GM18858 (cell line): ENCODE results near the gene MICAL2.

Experiments
- ATAC-seq: cut with Tn5 transposase; IDR thresholded peaks from one replicate; pipeline ENCODE4 v1.9.1; 2021; ENCODE audit not compliant: unreplicated experiment

The MICAL2 gene

DNA sequence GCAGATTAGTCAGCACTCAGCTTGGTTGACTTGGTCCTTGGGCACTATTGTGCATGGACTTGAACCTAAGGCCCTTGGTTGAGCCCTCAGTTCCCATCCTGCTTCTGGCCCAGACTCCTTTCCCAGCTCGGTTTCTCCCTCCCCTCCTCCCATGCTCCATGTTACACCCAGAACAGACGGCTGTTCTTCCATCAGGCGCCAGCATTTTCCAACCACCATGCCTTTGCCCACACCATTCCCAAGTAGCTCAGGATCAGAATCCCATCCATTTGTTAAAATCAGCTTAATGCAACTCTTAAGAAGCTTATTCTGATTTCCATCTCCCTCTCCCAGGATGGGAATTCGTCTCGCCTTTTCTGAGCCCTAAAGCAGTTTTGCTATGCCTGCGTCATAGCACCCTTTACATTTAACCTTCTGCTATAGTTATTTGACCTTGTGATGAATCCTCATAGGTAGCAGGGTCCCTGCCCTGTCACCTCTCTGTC, 110.7 kb downstream of the MICAL2 start:
- no peak for ATAC-seq

DNA sequence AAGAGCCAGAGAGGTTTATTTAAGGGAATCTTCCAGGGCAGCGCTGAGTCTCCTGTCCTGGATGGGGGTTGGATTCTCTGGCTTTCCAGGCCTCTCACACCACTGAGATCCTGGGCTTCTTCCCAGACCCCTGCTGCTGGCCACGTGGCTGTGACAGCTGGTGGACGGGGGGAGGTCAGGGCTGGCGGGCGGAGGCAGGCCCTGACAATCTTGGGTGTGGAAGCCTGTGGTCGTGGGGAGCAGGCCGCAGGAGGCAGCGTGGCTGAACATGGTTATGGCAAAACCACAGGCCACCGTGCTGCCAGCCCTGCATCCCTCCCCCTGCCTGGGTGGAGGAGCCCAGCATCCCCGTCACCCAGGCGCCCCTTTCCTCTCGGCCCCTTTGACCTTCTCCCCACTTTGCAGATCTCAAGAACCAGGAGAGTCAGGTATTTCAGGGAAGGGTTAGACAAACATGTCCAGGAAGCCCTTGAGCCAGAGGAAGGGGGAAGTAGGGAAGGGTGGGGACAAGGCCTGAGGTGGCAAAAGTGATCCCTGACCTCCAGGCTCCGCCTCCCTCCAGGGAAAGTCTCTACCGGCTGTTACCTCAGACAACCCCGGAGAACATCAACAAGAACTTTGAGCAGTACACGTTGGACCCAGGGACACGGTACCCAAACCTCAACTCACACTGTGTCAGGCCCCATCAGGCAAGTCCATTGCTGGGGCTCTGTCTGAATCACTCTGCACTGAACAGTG, 111.8 kb downstream of the MICAL2 start:
- no peak for ATAC-seq

DNA sequence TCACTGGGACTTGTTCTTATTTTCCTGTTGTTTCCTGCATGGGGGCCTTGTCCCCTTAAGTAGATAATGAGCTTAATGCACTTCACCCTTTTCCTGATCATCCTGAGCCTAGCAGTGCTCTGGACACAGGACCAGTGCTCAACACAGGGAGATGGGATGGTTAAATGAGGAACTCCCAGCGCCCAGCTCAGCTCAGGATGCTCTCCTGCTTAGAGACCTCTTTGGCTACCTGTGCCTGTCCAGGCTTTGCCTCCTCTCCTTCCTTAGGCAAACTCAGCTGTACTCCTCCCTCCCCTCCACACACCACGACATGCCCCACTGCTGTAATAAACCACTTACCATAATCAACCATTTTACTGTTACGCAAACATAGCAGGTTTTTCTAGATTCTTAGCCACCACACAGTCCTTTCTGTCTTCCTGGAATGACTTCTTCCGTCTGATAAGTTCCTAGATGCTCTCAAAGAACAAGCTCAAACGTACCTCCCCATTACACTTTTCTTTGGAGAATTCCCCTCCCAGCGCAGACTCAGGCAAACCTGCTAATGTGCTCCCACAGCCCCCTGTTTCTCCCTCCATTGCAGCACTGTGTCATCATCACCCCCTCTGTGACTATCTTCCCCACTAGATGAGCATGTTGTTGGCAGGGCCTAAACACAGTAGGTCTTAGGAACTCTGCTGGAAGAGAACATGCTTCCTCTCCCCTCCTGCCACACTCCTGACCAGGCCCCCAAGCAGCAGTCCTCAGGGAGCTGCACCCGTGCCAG, 113.6 kb downstream of the MICAL2 start:
- peak; percentile 14 for ATAC-seq

DNA sequence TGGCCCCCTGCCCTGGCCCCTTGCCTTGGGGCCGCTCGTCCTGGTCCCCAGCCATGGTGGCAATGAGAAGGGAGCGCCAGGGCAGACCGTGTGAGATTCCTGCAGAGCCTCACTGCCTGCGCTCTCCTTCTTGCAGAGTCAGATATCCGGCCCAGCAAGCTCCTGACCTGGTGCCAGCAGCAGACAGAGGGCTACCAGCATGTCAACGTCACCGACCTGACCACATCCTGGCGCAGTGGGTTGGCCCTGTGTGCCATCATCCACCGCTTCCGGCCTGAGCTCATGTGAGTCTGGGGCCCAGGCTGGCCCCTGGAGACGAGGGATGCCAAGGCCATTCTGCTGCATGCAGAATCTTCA, 114.1 kb downstream of the MICAL2 start:
- ATAC-seq, result peak; percentile 97

DNA sequence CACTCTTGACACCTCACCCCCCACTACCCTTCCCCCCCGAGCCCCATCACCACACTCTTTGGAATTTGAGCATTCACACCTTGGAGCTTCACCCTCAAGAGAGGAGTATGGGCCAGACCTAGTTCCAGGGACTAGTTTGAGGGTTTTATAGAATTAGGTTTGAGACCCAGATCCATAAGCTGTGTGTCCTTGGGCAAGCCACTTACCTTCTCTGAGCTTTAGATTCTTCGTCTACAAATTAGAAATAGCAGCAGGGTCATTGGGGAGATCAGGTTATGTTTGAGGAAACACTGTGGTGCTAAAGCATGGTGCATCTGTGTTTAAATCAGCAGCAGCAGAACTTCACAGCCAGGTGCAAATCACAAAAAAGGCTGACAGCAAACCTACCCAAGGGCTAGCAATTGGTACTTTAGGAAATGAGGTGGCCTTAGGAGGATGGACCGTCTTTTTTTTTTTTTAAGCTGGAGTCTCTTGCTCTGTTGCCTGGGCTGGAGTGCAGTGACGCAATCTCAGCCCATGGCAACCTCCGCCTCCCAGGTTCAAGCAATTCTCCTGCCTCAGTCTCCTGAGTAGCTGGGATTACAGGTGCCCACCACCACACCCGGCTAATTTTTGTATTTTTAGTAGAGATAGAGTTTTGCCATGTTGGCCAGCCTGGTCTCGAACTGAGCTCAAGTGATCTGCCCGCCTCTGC, 114.8 kb downstream of the MICAL2 start:
- ATAC-seq, result no peak

DNA sequence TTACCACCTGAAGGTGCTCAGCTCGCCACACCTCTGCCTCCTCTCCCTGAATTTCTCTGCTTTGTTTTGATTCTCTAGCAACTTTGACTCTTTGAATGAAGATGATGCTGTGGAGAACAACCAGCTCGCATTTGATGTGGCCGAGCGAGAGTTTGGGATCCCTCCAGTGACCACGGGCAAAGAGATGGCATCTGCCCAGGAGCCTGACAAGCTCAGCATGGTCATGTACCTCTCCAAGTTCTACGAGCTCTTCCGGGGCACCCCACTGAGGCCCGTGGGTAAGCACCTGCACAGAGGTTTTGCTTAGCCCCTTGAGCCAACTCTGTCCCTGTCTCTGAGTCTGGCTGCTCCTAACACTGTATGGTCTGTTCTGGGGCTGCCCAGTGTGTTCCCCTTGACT, 115.7 kb downstream of the MICAL2 start:
- no peak for ATAC-seq

DNA sequence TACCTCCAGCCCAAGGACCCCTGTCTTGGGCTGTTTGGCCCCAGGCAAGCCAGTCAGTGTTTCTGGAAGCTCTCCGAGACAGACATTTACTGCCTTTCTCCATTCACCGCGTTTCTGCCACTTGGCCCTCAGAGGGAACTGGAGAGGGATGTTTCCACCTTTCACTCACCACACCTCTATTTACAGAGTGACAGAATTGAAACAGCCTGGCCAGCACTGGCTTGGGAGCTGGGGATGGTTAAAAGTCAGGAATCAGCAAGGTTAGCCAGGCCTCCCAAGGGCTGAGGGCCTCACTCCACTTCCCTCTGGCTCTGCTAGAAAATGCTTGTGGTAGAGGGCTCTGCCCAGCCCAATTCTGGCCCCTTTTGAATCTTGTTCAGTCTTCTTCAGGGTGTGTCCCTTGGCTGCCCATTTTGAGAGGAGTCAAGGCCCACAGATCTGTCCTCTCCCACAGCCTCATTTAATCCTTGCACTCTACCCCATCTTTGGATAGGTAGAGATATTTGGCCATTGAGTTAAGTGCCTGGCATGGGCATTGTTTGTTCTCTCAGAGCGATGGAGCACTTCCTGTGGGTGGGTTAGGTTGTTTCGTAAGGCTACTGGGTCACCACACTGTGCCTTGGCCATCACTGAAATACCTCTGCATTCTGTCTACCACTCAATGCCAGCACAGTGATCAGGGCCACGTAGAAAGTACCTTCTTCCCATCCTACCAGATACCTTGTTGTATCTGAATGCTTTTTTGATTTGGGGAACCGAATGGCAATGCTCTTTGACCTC, 119.2 kb downstream of the MICAL2 start:
- no peak for ATAC-seq

DNA sequence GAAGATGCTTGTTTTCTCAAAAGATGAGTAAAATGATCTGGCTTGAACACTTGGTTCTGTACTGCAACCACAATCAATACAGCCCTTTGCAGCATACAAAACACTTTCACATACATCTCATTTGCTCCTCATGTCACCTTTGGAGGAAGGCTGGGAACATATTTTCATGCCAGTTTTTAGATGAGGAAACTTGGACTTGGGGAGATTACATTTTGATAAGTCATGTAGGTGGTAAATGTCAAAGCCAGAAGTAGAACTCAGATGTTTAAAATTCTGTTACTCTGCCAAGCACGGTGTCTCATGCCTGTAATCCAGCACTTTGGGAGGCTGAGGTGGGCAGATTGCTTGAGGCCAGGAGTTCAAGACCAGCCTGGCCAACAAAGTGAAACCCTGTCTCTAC, 121.8 kb downstream of the MICAL2 start:
- no peak for ATAC-seq

DNA sequence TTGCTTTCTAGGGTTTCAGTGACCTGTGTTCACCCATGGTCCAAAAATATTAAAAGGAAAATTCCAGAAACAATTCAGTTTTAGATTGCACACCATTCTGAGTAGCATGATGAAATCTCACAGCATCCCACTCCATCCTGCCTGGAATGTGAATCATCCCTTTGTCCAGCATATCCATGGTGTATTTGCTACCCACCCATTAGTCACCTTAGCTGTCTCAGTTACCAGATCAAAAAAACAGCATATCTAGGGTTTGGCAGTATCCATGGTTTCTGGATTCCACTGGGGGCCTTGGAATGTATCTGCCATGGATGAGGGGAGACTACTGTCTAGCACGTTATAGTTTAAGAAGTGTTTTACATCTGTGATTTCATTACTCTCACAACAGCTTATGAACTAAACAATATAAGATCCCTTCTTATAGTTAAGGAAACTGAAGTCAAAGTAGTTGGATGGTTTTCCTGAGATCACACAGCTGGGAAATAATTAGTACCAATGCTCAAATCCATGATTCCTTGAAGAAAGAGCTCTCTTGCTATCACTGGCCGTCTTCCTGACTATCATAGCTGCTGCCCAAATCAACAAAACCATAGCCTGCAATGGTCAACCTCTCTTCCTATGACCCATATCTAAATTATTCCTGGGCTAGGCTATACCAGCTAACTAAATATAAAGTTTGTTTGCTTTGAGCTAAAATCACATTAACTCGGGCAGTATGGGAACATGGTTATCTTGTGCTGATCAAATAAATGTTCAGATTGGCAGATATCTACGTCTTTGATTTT, 122.6 kb downstream of the MICAL2 start:
- ATAC-seq, result no peak

DNA sequence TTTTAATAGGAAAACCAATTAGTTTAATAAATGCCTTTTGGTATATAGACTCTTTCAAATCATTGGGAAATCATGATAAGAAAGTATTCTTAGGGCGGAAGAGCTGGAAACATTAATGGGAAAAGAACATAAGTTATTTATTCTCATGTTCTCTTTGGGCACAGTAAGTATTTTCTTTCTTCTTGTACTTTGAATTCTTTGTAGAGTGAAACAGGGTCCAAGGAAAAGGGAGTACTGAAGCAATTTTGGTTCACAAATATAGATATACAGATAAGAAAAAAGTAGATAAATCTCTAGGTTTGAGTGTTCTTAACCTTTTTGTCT, 123.2 kb downstream of the MICAL2 start:
- ATAC-seq, result no peak

DNA sequence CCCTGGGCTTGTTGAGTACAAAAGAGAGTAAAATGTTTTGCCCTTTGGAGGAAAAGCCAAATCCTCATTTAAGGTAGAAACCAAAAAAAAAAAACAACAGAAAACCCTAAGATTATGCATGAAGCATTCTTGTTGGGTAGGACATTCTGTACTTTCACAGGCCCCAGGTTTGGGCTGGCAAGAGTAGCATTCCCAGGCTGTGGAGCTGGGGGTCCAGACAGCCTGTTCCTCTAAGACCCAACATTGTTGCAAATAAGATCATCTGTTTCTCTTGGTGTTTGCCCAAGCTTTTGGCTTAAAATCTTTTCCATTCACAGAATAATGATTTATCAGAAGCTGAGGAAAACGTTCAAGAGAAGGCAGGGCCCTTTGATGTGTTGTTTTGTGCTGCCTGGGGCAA, 123.8 kb downstream of the MICAL2 start:
- ATAC-seq, result no peak

DNA sequence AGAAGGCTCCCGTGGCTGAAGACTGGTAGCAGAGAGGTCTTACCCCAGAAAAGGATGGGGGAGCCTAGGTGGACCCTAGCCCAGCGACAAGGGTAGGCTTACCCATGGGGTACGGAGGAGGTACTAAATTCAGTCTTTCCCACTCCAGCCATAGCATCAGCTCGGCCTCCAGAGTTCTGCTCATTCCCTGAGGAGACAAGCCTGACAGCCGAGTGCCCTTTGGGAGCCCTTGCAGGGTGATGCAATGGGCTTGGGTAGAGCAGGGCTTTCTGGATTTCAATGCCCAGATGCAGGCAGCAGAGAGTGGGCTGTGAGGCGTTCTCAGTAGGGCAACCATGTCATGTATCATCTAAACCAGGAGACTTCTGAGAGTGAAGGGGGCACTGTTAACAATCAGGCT, 124.7 kb downstream of the MICAL2 start:
- ATAC-seq, result no peak

DNA sequence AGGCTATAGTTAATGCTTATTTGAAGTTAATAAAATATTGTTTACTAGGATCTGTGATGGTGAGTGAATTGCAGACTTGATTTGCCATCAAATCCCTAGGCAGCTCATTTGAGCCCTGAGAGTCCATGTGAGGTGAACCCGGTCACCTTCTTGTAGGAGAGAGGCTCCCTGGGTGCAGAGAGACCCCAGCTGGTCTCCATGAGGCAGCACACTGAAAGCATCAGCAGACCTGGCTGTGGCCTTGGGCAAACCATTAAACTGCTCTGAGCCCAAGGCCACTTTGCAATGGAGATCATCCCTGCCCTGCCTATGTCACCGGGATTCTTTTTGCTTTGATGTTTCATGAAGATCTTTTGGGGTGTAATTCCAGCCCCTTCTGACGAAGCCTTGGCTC, 125.2 kb downstream of the MICAL2 start:
- no peak for ATAC-seq

DNA sequence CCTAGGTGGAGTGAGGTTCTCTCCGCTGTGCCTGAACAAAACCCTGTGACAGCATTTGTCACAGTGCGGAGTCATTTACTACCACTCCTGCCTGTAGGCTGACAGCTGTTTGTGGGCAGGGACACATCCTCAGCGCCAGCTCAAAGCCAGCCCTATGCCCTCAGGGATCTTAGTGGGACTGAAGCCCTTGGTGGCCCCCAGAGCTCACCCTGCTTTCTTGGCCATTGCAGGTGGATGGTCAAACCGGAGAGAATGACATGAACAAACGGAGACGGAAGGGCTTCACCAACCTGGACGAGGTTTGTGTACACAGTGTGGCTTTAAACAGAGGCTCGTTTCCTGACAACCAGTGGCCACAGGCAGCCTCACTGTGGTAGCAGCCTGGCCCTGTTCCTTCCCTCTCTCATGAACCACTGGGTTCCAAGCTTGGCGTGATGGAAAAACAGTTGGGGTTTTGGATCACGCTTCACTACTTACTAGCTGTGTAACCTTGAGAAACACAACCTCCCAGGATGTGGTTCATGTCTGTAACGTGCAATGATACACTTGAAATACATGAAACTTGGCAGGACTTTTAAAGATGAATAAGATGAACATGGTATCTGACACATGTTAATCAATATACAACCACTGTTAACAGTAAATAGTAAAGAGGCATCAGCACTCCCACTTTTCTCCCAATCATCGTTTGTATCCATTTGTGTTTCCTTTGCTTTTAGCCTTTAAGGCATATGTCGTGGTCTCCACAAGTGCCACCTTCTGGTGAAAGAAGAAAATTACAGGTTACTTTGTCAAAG, 125.8 kb downstream of the MICAL2 start:
- peak; percentile 67 for ATAC-seq

DNA sequence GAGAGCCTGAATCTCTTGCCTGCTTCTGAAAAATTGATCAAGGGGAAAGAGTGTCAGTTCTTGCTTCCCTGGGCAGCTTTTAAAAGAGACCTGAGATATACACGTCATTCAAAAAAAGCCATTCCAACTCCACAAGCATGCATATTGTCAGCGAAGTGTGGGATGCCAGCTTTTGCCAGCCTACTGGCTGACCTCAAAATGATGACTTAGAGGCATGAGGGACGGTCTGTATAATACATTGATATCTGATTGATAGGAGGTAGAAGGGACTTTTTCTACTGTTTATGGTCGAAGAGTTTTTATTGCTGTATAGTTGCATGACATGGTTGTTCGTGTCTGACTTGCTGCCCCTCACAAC, 126.3 kb downstream of the MICAL2 start:
- ATAC-seq, result no peak

DNA sequence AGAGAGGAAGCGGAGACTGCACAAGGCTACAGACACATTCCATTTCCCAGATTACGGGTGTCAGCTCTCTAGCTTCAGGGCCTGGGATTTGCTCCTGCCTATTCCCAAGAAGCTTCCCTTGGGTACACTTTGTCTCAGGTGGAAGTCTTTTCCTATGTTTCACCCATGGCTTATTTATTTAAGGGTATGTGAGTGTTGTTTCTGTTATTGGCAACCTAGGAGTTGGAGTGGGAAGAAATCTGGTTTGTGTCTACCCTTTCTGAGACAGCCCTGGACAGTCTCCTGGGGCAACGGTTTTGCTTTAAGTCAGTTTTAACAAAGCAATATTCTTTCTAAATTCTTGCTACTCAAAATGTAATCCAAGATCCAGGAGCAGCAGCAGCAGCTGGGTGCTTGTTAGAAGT, 127.0 kb downstream of the MICAL2 start:
- no peak for ATAC-seq

DNA sequence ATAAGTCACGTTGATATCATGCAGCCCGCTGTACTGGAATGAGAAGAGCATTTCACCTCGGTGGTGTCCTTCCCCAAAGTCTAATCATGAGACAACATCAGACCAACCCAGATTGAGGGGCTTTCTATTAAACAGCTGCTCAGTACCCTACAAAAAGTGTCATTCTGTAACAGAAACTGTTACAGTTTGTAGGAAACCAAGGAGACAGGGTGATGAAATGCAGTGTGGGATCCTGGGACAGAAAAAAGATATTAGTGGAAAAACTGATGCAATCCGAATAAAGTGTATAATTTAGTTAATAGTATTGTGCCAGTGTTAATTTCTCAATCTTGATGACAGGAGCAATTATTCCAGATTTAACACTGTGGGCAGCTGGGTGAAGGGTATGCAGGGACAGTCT, 128.0 kb downstream of the MICAL2 start:
- ATAC-seq, result no peak

DNA sequence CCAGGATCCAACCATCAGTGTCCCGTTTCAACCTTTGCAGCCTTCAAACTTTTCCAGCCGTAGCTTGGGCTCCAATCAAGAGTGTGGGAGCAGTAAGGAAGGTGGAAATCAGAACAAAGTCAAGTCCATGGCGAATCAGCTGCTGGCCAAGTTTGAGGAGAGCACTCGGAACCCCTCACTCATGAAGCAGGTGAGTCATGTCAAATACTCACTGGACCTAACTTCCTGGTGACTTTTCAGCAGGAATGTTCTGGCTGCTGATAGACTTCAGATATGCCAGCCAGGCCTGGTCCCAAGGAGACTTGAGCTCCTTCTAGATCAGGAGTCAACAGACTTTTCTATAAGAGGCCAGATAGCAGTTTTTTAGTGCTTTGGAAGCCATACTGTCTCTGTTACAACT, 129.0 kb downstream of the MICAL2 start:
- ATAC-seq, result no peak

DNA sequence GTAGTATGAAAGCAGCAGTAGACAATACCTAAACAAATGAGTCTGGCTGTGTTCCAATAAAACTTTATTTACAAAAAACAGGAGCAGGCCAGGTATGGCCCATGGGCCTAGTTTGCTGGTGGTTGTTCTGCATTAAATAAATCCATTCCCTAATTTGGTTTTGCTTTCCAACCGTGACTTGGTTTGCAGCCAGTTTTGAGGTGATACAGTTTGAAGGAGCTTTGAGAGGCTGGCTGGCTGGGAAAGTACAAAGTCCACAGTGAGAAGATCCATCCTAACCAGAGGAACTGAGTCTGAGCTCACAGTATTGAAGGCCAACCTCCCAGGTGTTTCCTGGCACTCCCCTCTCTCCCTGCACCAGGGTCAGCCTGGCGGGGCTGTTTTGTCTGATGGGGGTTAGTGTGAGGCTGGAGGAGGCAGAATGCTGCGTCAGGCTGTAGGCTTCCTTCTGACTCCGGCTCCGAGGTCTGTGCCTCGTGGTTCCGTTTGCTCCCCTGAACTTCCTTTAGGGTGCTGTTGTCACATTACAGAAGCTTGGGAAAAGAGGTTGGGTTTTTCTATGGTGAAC, 129.5 kb downstream of the MICAL2 start:
- ATAC-seq, result no peak

DNA sequence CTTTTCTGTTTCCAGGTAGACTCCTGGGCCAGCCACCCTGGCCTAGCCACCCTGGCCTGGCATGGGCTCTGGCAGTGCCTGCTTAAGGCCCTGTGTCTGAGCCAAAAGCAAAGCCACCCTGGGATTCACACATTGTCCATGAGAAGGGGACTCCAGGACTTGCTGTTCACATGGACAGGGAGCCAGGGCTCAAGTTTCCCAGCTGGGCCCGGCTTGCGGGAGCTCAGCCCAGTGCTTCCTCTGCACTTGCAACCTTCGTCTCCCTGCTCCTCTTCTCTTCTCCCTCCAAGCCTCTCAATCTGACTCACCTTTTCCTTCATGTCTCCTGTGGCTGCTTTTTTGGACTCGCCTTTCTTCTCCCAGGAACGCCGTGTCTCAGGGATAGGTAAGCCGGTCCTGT, 130.3 kb downstream of the MICAL2 start:
- ATAC-seq, result no peak
